Suprapubic skin (tissue), 4 donors: ENCODE data around the gene MRPL50. TPM values are rescaled to one million over a fixed set of nuclear protein-coding genes. Genes with fewer than 3 reads are reported as not detected.

ENCODE experiments used
- DNase-seq, 2 donors: peaks; one replicate each; pipeline ENCODE4 v3.0.0-alpha.2; 2019; ENCODE audit warnings: low spot score in 2 of 2
- H3K27ac ChIP-seq: fragments of 200-600 bp; sonication (generic); one replicate; pipeline ENCODE4 v1.5.1; 2019
- H3K27me3 ChIP-seq: fragments of 200-600 bp; sonication (generic); one replicate; pipeline ENCODE4 v1.5.1; 2019
- H3K36me3 ChIP-seq: fragments of 200-600 bp; sonication (generic); one replicate; pipeline ENCODE4 v1.5.1; 2019
- H3K4me1 ChIP-seq: fragments of 200-600 bp; sonication (generic); one replicate; pipeline ENCODE4 v1.5.1; 2019
- H3K4me3 ChIP-seq: fragments of 200-600 bp; sonication (generic); one replicate; pipeline ENCODE4 v1.5.1; 2019; ENCODE audit warnings: mild to moderate bottlenecking
- H3K9me3 ChIP-seq: fragments of 200-600 bp; sonication (generic); one replicate; pipeline ENCODE4 v1.5.1; 2019
- EP300 ChIP-seq: sonication (generic); formaldehyde crosslinking; IDR thresholded peaks from one replicate; pipeline ENCODE4 v1.6.1; 2017; ENCODE audit warnings: antibody characterized with exemption
- POLR2A ChIP-seq, 2 donors: fragments of 450-650 bp; IDR thresholded peaks; one replicate each; pipeline ENCODE4 v1.6.1; 2017; ENCODE audit warnings: antibody characterized with exemption in 2 of 2, mild to moderate bottlenecking in 2 of 2, moderate library complexity in 2 of 2
- POLR2AphosphoS5 ChIP-seq, 3 donors: sonication (generic); formaldehyde crosslinking; IDR thresholded peaks; one replicate each; pipeline ENCODE4 v1.6.1; 2017; ENCODE audit warnings: antibody characterized with exemption in 3 of 3
- WGBS: methylation state at CpG from one replicate; pipeline ENCODE4 v1.1.5; 2018; 5-methylcytosine and 5-hydroxymethylcytosine counted together
- total RNA-seq, 4 donors: library from RNA; depleted of rRNA; stranded (reverse); fragments of >200 nt; gene quantifications; one replicate each; pipeline ENCODE4 v1.1.0, GENCODE V29; 2016
- TF ChIP-seq, protein P1 (sequence below), 2 donors: fragments of 200-600 bp in 1 of 2; fragments of 450-650 bp in 1 of 2; sonication (generic) in 1 of 2; IDR thresholded peaks; one replicate each; pipeline ENCODE4 v1.5.1; 2016 to 2019; ENCODE audit warnings: antibody characterized with exemption in 2 of 2, mild to moderate bottlenecking in 1 of 2, moderate library complexity in 1 of 2

MRPL50 gene
- total RNA-seq, 4 donors from 2014 or later: 6.8 to 13.0 (median 11.2) TPM

DNA sequence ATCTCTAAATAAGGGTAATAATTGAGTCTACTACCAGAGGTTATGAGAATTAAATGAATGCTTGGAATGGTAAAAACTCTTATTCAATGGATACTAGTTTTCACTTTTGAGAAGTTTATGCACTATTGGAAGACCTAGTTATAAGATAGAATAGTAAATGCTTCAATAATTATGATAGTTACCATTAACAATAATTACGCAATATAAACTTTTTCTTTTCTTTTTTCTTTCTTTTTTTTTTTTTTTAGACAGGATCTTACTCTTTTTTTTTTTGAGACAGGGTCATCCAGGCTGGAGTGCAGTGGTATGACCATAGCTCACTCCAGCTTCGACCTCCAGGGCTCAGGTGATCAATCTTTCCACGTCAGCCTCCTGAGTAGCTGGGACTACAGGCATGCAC, 30.5 kb upstream of the MRPL50 start:
- DNase-seq: no peak
- no peaks in the 10 kb centered on the region for H3K4me1 ChIP-seq
- 64% methylated on average over 3 of the region's 3 CpGs for WGBS
- no peak for TF ChIP-seq POLR2AphosphoS5 (IDR thresholded peaks at IDR 0.05)
- TF ChIP-seq EP300: no peak
- no peak overlapping the region for H3K4me3 ChIP-seq
- no peak overlapping the region for H3K27ac ChIP-seq
- no peaks in the 10 kb centered on the region for H3K9me3 ChIP-seq
- no peaks in the 10 kb centered on the region for H3K27me3 ChIP-seq
- no peaks in the 10 kb centered on the region for H3K36me3 ChIP-seq

- no peaks in the 10 kb centered on the region for H3K9me3 ChIP-seq
- TF ChIP-seq POLR2AphosphoS5 (IDR thresholded peaks at IDR 0.05): no peak
- TF ChIP-seq EP300: no peak
- TF ChIP-seq, protein P1, sequence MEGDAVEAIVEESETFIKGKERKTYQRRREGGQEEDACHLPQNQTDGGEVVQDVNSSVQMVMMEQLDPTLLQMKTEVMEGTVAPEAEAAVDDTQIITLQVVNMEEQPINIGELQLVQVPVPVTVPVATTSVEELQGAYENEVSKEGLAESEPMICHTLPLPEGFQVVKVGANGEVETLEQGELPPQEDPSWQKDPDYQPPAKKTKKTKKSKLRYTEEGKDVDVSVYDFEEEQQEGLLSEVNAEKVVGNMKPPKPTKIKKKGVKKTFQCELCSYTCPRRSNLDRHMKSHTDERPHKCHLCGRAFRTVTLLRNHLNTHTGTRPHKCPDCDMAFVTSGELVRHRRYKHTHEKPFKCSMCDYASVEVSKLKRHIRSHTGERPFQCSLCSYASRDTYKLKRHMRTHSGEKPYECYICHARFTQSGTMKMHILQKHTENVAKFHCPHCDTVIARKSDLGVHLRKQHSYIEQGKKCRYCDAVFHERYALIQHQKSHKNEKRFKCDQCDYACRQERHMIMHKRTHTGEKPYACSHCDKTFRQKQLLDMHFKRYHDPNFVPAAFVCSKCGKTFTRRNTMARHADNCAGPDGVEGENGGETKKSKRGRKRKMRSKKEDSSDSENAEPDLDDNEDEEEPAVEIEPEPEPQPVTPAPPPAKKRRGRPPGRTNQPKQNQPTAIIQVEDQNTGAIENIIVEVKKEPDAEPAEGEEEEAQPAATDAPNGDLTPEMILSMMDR (IDR thresholded peaks at IDR 0.05): no peak
- no peak for TF ChIP-seq POLR2A (IDR thresholded peaks at IDR 0.05)
- no peaks in the 10 kb centered on the region for H3K4me1 ChIP-seq
- 99% methylated on average over 3 of the region's 3 CpGs for WGBS
- no peak overlapping the region for H3K4me3 ChIP-seq
- H3K27me3 ChIP-seq: no peaks in the 10 kb centered on the region
- DNase-seq: no peak
- no peak overlapping the region for H3K27ac ChIP-seq
- no peaks in the 10 kb centered on the region for H3K36me3 ChIP-seq
Measured at GRCh38 chr9:101427957-101428655, 29.7 kb upstream of the MRPL50 start.

DNA sequence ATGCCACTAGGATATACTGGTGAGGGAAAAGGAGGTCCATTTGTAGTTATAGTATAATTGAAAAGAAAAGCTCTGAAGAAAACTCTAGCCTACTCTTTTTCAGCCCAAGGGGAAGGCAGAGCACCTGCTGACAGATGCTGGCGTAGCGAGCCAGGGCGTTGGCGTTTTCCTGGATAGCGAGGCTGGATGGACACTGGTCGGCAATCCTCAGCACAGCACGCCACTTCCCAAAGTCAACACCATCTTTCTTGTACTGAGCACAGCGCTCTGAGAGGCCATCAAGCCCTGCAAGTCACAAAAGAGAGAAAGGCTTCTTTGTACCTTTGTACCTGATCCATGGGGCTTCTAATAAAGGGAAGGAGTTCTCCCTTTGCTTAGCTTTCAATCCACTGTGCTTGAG, 28.9 kb upstream of the MRPL50 start:
- Histone ChIP-seq H3K27ac (no peak overlapping the region), H3K9me3 (no peaks in the 10 kb centered on the region), H3K4me3 (no peak overlapping the region), H3K27me3 (no peaks in the 10 kb centered on the region), H3K36me3 (no peaks in the 10 kb centered on the region), H3K4me1 (no peaks in the 10 kb centered on the region)
- no peak for DNase-seq
- 93% methylated on average over 8 of the region's 8 CpGs for WGBS
- TF ChIP-seq EP300: no peak
- no peak for TF ChIP-seq POLR2AphosphoS5 (IDR thresholded peaks at IDR 0.05)
- TF ChIP-seq, protein P1 (IDR thresholded peaks at IDR 0.05): no peak
- TF ChIP-seq POLR2A (IDR thresholded peaks at IDR 0.05): no peak

DNA sequence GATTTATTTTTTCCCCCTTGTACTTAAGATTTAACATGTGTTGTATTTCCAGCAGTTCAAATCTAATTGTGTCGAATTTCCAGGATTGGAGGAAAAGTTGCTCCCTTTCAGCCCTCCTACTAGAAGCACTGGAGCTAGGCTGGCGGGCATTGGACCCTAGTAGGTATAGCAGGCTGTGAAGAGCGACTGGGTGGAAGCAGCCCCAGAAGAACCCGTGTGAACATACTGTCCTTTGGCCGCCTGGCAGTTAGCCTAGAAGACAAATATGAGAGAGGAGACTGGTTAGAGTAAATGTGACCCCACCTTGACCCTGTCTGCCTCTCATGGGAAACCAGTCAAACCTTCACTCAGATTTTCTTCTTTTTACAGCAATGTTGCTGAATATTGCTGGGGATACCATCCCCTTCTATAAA, 23.2 kb upstream of the MRPL50 start:
- H3K4me3 ChIP-seq: no peak overlapping the region
- no peaks in the 10 kb centered on the region for H3K9me3 ChIP-seq
- no peaks in the 10 kb centered on the region for H3K36me3 ChIP-seq
- TF ChIP-seq EP300: no peak
- H3K27me3 ChIP-seq: no peaks in the 10 kb centered on the region
- 88% methylated on average over 5 of the region's 5 CpGs for WGBS
- no peak for DNase-seq
- no peak overlapping the region for H3K27ac ChIP-seq
- no peaks in the 10 kb centered on the region for H3K4me1 ChIP-seq

- Histone ChIP-seq H3K4me1 (no peaks in the 10 kb centered on the region), H3K4me3 (no peak overlapping the region), H3K27me3 (no peaks in the 10 kb centered on the region), H3K9me3 (peaks cover 8% of the 10 kb centered on the region), H3K27ac (no peak overlapping the region), H3K36me3 (no peaks in the 10 kb centered on the region)
- DNase-seq: no peak
- 72% methylated on average over 2 of the region's 2 CpGs for WGBS
- TF ChIP-seq POLR2AphosphoS5 (IDR thresholded peaks at IDR 0.05) (no peak), POLR2A (IDR thresholded peaks at IDR 0.05) (no peak), EP300 (no peak)
- TF ChIP-seq, protein P1 (IDR thresholded peaks at IDR 0.05): no peak
Measured at GRCh38 chr9:101419863-101420262, 21.4 kb upstream of the MRPL50 start.

- no peaks in the 10 kb centered on the region for H3K27me3 ChIP-seq
- WGBS: 77% methylated on average over 7 of the region's 7 CpGs
- peaks cover 19% of the 10 kb centered on the region for H3K9me3 ChIP-seq
Measured at GRCh38 chr9:101418518-101419430, 20.4 kb upstream of the MRPL50 start.

More at GRCh38 chr9:101418518-101419430, 20.4 kb upstream of the MRPL50 start:
- no peak for DNase-seq
- Histone ChIP-seq H3K4me1 (no peaks in the 10 kb centered on the region), H3K27ac (no peak overlapping the region), H3K36me3 (no peaks in the 10 kb centered on the region), H3K4me3 (no peak overlapping the region)
- no peak for TF ChIP-seq EP300
- TF ChIP-seq POLR2AphosphoS5 (IDR thresholded peaks at IDR 0.05): no peak
- TF ChIP-seq POLR2A (IDR thresholded peaks at IDR 0.05): no peak
- TF ChIP-seq, protein P1 (IDR thresholded peaks at IDR 0.05): no peak
